ENCODE measurements around the gene ITGA11. TPM values are rescaled to one million over a fixed set of nuclear protein-coding genes. Genes with fewer than 3 reads are reported as not detected.

The ITGA11 gene
- total RNA-seq, 1 donor from 2014 or later: 7.1 TPM

DNA sequence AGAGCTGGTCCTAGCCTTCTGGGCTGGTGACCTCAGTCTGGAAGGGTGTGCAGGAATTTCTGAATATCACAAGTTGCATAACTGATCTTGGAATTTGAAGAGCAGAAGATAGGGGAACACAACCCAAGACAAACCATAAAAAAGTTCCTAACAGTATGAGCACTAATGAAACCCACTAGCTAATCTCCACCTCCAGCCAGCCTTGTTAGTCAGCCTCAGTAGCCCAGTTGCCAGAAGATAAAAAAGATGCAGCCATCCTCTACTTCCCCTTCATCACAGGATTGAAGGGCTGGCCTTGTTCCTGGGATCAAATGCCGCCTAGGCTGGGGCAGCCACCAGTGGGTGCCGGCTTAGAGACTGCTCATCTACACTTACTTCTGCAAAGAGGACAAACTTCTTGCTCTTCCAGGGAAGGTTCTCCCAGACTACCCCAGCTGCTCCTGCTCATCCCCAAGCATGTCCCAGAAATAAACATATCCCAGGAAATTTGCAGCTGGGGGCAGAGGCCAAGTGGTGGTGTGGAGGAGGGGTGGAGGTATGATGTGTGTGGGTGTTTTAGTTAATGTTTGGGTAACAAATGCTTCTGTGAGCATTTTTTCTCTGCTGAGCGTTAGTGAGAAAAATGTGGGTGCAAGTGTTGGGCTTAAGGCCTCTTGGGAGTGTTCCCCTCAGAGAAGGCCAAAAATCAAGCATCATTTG is 9.2 kb upstream of the ITGA11 start:
- H3K36me3 ChIP-seq: no peaks in the 10 kb centered on the region
- H3K4me3 ChIP-seq: no peak overlapping the region
- H3K27ac ChIP-seq: no peak overlapping the region
- ATAC-seq (no peak), DNase-seq (no peak)
- peaks cover 3% of the 10 kb centered on the region for H3K4me1 ChIP-seq
- peaks cover 12% of the 10 kb centered on the region for H3K27me3 ChIP-seq
- H3K9me3 ChIP-seq: no peaks in the 10 kb centered on the region
- TF ChIP-seq, protein P1, sequence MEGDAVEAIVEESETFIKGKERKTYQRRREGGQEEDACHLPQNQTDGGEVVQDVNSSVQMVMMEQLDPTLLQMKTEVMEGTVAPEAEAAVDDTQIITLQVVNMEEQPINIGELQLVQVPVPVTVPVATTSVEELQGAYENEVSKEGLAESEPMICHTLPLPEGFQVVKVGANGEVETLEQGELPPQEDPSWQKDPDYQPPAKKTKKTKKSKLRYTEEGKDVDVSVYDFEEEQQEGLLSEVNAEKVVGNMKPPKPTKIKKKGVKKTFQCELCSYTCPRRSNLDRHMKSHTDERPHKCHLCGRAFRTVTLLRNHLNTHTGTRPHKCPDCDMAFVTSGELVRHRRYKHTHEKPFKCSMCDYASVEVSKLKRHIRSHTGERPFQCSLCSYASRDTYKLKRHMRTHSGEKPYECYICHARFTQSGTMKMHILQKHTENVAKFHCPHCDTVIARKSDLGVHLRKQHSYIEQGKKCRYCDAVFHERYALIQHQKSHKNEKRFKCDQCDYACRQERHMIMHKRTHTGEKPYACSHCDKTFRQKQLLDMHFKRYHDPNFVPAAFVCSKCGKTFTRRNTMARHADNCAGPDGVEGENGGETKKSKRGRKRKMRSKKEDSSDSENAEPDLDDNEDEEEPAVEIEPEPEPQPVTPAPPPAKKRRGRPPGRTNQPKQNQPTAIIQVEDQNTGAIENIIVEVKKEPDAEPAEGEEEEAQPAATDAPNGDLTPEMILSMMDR (IDR thresholded peaks at IDR 0.05): no peak
- intact Hi-C loops (cut with DNase I): no loop called here

DNA sequence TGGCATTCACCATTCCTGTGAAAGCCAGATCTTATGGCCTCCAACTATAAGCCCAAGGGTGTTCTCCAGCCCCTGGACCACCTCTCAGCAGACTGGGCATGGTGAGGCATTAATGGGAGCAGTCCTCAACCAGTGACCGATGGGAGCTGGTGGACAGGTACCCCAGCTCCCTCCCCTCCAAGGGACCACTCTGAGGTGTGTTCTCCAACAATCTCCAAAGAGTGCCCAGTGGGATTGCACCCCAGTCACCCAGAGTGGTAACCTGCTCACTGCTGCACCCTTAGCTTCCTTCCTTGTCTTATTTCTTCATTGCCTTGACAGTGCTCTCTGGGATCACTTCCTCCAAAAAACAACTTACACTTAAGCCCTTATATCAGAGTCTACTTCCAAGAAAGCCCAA is 8.2 kb upstream of the ITGA11 start:
- no peak for DNase-seq
- intact Hi-C loops (cut with DNase I): no loop called here
- Histone ChIP-seq H3K27ac (no peak overlapping the region), H3K4me1 (peaks cover 3% of the 10 kb centered on the region), H3K9me3 (no peaks in the 10 kb centered on the region), H3K4me3 (no peak overlapping the region), H3K27me3 (peaks cover 15% of the 10 kb centered on the region), H3K36me3 (no peaks in the 10 kb centered on the region)
- no peak for ATAC-seq
- TF ChIP-seq, protein P1 (IDR thresholded peaks at IDR 0.05): no peak

DNA sequence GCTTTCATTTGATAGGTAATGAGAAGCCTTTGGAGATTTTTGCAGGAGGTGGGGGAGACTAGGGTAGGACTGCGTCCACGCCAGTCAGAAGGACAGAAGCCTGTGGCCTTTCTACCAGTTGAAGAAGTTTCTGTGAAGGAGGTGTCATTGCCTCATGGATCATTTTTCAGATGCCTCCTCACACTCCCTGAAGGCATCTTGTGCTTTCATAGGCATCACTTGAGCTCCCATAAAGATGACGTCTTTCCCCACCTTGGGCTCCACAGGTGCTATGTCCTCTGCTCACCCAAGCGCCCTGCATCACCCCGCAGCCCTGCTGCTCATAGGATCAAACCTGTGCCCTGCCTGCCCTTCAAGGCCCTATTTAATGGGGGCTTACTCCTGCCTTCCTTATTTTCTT is 7.5 kb upstream of the ITGA11 start:
- Histone ChIP-seq H3K27ac (no peak overlapping the region), H3K9me3 (no peaks in the 10 kb centered on the region), H3K4me3 (no peak overlapping the region), H3K4me1 (peaks cover 3% of the 10 kb centered on the region), H3K36me3 (no peaks in the 10 kb centered on the region), H3K27me3 (peaks cover 21% of the 10 kb centered on the region)
- no peak for ATAC-seq
- intact Hi-C loops (cut with DNase I): no loop called here
- TF ChIP-seq, protein P1 (IDR thresholded peaks at IDR 0.05): no peak
- DNase-seq: no peak

DNA sequence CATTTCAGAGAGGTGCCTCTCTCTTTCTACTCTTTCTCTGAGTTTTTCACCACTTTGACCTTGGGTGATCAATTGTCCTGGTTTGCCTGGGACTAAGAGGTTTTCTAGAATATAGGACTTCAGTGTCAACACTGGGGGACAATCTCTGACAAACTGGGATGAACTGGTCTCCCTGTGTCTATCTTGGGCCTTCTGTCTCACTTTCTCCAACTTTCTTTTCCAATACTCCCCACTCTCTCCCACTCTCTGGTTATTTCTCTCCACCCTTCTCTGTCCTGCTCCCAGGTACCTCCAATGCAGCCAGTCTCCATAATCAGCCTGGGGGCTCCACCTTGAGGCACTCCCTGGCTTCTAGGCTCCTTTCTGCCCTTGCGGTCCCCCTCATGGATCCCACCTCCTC is 4.7 kb upstream of the ITGA11 start:
- Histone ChIP-seq H3K4me1 (peaks cover 6% of the 10 kb centered on the region), H3K27me3 (peaks cover 37% of the 10 kb centered on the region), H3K4me3 (no peak overlapping the region), H3K27ac (no peak overlapping the region), H3K9me3 (no peaks in the 10 kb centered on the region), H3K36me3 (no peaks in the 10 kb centered on the region)
- intact Hi-C loops (cut with DNase I): no loop called here
- ATAC-seq (no peak), DNase-seq (no peak)
- TF ChIP-seq, protein P1 (IDR thresholded peaks at IDR 0.05): no peak

DNA sequence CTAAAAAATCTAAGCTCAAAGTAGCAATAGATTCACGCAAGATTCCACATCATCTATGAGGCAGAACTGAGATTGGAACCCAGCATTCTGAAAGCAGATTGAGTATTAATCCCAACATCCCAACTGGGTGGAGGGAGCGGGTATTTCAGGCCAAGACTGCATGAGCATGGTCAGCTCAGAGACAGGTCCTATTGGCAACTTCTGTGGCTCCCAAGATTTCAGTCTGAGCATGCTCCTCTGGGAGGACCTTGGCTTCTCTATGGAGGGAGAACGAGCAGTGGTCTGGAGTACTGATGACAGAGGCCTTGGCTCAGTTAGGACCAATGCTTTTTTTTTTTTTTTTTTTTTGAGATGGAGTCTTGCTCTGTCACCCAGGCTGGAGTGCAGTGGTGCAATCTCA is 4.0 kb upstream of the ITGA11 start:
- no peaks in the 10 kb centered on the region for H3K9me3 ChIP-seq
- H3K27me3 ChIP-seq: peaks cover 44% of the 10 kb centered on the region
- H3K4me1 ChIP-seq: peaks cover 11% of the 10 kb centered on the region
- H3K4me3 ChIP-seq: no peak overlapping the region
- ATAC-seq (no peak), DNase-seq (no peak)
- TF ChIP-seq, protein P1 (IDR thresholded peaks at IDR 0.05): no peak
- no peak overlapping the region for H3K27ac ChIP-seq
- intact Hi-C loops (cut with DNase I): no loop called here
- H3K36me3 ChIP-seq: no peaks in the 10 kb centered on the region

DNA sequence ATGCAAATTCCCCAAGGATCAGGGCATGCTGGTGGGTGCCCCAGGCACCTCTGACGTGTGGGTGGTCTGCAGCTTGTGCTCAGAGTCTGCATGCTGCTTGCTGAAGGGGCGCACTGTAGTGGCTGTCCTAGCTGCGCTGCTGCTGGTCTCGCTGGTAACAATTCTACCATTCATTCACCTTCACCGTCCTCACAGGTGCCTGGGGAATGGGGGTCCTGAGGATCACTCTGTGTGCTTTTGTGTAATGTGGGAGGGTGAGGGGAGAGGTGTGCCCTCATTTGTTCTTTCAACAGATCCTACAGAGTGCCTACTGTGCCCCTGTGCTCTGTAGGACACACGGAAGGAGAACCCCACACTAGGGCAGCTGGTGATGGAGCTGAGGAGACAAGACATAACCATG is 2.1 kb upstream of the ITGA11 start:
- H3K4me3 ChIP-seq: no peak overlapping the region
- peaks cover 49% of the 10 kb centered on the region for H3K27me3 ChIP-seq
- no peaks in the 10 kb centered on the region for H3K36me3 ChIP-seq
- TF ChIP-seq, protein P1 (IDR thresholded peaks at IDR 0.05): no peak
- intact Hi-C loops (cut with DNase I): no loop called here
- H3K27ac ChIP-seq: no peak overlapping the region
- no peaks in the 10 kb centered on the region for H3K9me3 ChIP-seq
- peaks cover 11% of the 10 kb centered on the region for H3K4me1 ChIP-seq
- ATAC-seq: no peak
- DNase-seq: no peak
